ENCODE measurements around the gene INCENP.
"Not testable (repeated sequence)": the region's sequence is repeated elsewhere in the genome, so short reads cannot be mapped to it uniquely, and the experiment has no call there.

Gene INCENP

DNA sequence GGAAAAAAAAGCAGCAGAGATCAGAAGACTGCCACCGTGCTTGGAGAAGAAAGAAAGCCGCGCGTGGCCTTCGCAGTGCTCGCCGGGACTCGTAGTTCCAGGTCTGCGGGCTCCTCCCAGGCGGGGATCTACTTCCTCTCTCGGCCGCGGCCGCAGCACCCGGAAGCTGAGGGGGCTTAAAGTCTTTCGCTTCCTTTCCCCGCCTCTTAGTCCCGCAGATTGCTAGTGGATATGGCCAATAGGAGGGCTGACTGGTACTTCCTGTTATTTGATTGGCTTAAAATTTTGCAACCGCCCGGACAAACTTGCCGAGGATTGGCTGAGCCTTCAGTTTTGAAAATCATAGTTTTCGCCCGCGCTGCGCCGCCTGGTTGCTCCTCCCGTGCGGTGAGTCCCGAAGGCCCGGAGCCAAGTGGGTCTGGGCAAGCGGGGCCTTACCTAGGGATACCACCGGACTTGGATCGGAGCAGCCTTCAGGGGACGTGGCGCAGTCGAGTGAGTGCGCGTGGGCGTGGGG, at the start of gene INCENP:
Gene INCENP, plus strand, starts transcription at position 343 of the 517 bp plus-strand sequence. CDS start 4,151 bp downstream, outside the sequence.
- peak; percentile 97 for DNase-seq

DNA sequence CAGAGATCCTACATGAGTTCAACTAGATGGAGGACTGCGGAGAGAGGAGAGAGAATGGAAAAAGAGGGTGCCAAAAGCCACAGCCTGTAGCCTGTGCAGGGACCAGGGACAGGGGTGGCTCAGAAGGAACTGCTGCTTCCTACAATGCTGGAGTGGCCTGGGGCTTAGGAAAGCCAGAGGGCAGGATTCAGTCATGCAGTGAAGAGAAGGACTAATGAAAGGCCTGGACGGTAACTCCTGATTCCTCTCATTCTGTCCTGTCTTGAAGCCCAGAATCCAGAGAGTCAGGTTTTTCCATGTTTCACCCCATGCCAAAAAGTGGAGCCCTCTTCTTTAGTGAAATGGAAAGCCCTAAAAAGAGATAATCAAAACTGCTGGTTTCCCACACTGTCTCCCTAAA, 48.4 kb upstream of the INCENP start:
- no peak for DNase-seq

DNA sequence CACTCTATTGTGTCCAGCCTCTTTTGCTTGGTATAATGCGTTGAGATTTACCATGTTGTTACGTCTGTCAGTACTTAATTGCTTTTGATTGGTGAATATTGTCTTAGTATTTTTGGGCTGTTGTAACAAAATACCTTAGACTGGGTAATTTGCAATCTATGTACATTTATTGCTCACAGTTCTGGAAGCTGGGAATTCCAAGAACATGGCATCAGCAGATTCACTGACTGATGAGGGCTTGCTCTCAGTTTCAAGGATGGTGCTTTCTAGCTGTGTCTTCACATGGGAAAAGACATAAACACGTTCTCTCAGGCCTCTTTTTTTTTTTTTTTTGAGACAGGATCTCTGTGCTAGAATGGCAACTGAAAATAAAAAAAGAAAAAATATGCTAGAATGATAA, 46.7 kb upstream of the INCENP start:
- no peak for DNase-seq

DNA sequence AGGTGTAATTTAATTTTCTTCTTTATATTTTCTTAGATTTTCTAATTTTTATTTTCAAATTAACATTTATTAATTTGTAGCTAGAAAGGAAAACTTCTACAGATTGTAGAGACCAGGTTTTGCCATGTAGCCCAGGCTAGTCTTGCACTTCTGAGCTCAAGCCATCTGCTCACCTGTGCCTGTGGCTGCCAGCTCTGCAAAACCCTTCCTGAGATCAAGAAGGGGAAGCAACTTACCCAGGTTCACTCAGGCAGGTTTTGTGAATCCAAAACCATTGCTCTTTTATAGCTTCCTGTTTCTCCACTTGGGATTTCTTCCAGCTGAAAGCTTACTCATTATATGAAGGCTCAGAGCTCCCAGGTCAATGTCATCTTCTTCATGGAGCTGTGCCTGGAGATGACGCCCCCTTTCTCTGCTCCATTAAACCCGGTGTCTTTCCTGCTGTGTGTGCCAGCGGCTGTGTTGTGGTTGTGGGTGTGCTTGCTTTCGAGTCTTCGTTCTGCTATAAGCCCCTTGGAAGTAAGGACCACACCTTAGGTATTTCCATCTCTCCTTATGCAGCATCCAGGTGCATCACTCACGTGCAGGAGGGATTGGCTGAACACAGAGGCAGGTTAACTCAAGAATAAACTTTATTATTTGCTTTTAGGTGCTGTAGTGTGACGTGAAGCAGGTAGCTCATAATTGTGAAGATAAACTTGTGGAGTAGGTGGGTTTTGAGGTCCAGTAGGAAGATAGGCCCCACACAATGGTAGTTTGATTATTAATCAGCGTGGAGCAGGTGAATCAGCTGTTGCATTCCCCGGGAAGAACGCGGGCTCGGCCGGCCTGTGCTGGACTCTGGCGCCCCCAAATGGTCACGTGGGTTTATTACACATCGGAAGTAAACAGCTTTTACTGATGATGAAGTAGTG, 42.2 kb upstream of the INCENP start:
- DNase-seq: peak in 1 of 2 experiments; percentile 55

DNA sequence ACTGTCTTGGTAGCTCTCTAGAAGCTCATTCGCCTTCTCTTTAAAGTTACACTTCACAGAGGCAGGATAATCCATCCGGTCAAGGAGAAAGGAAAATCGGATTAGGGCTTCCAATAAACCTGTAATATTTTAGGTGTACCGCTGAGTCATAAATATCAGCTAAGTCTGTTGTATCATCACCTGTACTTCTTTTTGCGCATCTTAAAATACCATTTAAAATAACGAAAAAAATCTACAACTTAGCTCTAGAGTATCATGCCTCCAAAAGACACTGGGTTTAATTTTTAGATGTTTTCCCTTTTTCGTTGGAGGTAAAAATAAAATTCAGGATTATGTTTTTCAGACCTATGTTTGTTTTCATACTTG, 41.5 kb upstream of the INCENP start:
- no peak for DNase-seq

DNA sequence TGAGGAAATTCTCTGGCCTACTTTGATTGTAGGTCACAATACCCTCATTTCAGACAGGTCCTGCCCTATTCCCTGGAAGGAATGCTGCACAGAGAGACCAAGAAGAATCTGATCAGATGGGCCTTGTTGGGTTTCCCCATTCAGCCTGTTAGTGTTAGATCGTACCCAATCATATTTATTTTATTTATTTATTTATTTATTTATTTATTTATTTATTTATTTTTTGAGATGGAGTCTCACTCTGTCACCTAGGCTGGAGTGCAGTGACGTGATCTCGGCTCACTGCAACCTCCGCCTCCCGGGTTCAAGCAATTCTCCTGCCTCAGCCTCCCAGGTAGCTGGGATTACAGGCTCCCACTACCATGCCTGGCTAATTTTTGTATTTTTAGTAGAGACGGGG, 39.0 kb upstream of the INCENP start:
- DNase-seq: not testable (repeated sequence)

DNA sequence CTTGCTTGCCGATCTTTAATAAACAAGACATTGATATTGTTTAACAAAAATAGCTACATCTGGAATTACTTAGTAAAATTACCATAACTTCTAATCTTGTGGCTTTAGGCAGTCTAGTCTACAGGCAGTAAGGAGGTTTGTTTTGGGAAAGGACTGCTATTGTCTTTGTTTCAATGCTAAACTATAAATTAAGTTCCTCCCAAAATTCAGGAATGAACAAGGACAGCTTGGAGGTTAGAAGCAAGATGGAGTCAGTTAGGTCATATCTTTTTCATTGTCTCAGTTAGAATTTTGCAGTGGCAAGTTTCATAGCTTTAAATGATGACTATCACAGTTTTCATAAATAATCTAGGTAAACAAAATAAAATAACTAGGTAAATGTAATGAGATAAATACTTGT, 36.1 kb upstream of the INCENP start:
- DNase-seq: no peak

DNA sequence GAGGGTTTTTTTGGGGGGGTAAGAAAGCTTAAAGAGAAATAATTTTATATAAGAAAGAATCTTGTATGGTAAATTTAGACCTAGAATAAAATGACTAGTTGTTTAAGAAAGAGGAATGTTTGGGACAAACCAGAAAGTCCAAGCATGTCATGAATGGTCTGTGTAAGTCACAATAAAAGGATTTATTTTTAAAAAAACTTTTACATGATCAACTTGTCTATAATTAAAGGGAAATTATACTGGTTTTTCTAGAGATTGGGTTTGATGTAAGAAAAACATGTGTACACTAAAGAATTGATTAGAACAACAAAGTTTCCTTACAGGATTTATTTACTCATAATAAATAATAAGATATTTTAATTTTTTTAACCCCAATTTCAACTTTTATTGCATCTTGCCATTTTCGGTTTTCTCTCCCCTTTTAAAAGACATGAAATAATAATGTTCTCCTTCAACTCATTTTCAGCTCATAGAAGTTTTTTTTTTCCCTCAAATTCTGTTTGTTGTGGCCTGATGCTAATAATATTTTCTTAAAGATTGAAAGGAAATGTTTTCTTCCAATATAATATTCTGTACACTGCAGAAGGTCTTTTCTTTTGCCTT, 35.4 kb upstream of the INCENP start:
- DNase-seq: no peak

DNA sequence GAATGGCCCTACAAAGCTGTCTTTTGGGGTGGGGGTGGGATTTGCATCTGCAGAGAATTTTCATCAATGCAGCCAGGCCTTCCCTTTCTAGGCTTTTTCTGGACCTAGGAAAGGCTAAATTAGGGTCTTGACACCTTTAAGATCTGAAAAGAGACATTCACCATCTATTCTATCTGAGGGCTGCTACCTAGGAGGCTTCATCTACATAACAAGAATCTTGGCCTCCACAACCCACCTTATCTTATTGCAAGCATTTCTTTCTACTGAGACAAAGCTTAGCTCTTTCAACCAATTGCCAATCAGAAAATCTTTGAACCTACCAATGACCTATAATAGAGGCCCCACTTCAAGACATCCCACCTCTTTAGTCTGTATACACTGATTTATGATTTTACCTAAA, 20.7 kb upstream of the INCENP start:
- no peak for DNase-seq

DNA sequence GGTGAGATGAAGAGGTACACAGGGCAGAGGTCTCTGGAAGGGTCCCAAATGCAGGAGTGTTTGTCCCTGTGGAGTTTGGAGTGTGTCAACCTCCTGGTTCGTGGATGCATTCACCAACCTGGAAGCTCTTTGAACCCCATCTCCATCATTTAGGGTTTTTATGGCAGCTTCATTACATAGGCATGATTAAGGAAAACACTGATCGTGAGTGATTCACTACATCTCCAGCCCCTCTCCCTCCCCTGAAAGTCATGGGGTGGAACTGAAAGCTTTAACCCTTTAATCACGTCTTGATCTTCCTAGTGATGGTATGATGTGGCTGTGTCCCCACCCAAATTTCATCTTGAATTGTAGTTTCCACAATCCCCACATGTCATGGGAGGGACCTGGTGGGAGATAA, 19.8 kb upstream of the INCENP start:
- DNase-seq: no peak

DNA sequence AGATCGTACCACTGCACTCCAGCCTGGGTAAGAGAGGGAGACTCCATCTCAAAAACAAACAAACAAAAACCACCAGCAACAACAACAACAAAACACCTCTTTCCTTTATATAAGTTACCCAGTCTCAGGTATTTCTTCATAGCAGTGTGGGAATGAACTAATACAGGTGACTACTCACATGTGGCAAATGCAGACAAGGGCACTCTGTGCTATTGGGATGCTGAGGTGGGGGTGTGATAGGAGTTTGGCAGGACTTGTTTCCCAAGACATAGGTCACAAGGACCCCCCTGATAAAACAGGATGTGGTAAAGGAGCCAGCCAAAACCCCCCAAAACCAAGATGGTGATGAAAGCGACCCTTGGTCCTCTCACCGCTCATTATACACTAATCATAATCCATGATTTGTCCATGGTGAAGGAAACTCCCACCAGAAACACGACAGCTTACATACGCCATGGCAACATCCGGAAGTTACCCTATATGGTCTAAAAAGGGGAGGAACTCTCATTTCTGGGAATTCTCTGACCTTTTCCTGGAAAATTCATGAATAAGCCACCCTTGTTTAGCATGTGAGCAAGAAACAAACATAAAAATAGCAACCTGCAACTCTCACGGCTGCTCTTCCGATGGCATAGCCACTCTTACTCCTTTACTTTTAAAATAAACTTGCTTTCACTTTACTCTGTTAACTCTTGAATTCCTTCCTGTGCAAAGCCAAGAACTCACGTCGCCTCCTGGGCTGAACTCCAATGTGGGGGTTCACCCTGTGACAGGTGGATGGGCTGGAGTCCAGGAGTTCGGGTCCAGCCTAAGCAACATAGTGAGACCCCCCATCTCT, 18.8 kb upstream of the INCENP start:
- DNase-seq: no peak

DNA sequence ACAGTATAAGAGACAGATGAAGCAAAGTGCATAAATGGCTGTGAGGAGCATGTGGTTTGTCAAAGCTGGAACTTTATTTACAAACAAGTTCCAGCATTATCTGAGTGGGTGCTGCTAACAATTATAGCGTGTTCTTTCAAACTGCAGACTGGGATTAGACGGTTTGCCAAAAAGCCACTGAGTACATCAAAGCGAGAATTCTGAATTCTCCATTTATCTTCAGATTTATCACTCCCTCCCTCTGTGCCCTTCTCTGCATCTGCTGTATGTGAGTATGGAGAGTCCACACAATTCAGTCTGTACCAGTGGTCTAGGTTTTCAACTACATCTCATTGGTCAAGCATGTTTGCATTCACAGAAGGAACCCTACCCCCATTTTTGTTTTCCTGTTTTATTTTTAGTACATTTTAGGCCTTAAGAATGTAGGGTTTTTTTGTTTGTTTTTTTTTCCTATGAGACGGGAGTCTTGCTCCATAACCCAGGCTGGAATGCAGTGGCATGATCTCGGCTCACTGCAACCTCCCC, 18.1 kb upstream of the INCENP start:
- no peak for DNase-seq

DNA sequence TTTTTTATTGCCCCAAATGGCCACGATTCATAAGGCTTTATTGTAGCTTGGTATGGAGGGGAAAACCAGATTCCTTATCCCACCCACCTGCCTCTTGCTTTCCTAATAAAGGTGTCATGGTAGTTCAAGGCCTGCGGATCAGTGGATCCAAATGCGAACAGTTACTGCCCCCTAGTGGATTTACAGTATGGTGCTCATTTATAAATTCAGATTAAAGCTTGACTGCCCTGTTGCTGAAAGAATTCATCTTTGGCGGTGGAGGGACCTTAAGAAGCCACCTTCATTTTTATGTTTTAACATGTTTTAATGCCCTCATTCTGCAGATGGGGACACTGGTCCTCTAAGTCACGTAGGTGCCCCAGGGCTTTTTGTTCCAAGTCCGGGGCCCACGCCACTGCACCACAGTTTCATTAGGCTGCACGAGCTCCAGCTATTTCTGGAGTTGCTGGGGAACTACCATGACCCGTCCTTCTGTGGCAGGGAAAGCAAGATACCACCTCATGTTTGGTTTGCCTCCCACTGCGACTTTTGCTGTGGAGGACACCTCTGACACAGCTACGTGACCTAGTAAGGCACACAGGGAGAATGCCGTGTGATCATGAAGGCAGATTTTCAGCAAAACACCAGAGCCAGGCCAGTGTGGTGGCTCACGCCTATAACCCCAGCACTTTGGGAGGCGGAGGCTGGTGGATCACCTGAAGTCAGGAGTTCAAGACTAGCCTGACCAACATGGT, 15.6 kb upstream of the INCENP start:
- peak; percentile 30 to 72 for DNase-seq

DNA sequence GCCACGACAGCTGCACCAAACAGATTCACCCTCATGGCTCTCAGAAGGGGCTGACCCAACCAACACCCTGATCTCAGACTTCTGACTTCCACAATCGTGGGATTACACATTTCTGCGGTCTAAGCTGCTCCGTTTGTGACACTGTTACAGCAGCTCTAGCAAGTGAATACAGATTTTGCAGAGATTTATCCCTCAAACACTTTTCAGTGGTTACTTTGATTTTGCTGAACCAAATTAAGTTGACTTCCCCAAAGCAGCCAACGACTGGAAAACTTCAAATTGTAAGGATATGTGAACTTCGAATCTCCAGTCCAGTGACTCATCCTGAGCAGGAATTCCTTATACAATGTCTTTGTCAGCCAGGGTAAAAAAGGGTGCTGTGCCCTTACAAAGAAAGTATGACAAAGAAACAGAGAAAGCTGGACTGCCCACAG, 14.8 kb upstream of the INCENP start:
- no peak for DNase-seq

DNA sequence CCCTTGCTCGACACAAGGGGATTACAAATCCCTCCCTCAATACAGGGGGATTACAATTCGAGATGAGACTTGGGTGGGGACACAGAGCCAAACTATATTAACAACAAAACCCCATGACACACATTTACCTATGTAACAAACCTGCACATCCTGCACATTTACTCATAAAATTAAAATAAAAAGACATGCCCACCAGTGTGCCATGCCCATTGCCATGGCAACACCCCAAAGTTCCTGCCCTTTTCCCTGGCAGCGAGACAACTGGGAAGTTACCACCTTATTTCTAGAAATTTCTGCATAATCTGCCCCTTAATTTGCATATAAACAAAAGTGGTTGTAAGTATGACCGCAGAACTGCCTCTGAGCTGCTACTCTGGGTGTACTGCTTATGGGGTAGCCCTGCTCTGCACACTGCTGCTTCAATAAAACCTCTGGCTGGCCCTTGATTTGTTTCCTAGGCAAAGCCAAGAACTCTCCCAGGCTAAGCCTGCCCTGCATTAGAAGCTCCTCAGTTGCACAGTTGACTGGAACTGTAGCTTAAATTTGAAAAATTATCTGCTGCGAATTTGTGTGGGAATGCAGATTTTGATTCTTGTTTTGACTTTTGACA, 8.6 kb upstream of the INCENP start:
- no peak for DNase-seq

DNA sequence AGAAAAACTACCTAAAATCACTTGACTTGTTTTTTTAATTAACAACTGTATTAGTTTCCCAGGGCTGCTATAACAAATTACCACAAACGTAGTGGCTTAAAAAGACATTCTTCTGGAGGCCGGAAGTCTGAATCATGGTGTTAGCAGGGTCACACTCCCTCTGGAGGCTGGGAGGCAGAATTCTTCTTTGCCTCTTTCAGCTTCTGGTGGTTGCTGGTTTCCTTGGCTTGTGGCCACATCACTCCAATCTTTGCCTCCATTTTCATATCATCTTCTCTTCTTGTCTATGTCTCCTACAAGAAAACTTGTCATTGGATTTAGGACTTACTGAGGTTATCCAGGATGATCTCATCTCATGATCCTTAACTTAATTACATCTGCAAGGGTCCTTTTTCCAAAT, 7.4 kb upstream of the INCENP start:
- DNase-seq: no peak

DNA sequence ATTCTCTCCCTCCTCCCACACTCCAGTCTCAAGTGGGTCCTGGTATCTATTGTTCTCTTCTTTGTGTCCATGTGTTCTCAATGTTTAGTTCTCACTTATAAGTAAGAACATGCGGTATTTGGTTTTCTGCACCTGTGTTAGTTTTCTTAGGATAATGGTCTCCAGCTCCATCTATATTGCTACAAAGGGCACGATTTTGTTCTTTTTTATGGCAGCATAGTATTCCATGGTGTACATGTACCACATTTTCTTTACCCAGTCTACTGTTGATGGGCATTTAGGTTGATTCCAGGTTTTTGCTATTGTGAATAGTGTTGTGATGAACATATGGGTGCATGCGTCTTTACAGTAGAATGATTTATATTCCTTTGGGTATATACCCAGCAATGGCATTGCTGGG, 4.2 kb upstream of the INCENP start:
- DNase-seq: no peak

DNA sequence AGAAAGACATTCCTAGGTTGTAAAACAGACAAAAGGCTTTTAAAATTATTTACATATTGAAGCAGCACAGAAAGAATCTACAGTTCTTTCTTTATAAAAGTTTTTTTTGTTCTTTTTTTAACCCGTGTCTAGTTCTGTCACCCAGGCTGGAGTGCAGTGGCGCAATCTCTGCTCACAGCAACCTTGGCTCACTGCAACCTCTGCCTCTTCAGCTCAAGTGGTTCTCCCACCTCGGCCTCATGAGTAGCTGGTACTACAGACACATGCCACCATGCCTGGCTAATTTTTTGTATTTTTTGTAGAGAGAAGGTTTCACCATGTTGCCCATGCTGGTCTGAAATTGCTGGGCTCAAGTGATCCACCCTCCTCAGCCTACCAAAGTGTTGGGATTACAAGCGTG, 3.8 kb upstream of the INCENP start:
- no peak for DNase-seq

DNA sequence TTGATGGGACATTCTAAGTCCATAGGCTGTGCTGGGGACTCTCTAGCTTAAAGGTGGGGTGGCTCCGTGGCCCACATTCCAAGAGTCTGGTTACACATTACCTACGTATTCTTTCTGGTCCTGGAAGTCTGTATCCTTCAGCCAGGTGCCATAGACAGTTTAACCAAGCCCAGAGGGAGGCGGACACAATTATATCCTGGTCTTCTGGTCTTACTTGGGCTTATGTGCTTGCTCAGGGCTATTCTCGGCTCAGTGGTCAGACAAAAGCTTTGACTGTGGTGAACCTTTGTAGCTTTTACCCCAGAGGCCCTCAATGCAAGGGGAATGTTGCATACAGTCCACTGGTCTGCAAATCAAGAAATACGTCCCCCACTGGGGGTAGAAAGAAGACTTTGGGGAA, 3.4 kb upstream of the INCENP start:
- no peak for DNase-seq

DNA sequence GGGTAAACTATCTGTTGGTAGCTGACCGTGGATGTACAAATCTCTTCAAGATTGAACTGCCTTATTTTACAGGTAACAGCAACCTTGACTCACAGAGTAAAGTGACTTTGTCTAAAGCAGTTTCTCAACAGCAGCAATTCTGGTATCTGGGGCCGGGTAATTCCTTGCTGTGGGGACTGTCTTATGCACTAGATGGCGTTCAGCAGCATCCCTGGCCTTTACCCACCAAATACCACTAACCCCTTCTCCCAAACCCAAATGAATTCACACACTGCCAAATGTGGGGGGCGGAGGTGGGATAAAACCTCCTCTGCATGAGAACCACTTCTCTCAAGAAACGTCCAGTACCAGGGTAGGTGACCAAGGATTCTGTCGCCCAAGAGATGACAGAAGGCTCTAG, 1.7 kb upstream of the INCENP start:
- peak; percentile 3 to 26 for DNase-seq

DNA sequence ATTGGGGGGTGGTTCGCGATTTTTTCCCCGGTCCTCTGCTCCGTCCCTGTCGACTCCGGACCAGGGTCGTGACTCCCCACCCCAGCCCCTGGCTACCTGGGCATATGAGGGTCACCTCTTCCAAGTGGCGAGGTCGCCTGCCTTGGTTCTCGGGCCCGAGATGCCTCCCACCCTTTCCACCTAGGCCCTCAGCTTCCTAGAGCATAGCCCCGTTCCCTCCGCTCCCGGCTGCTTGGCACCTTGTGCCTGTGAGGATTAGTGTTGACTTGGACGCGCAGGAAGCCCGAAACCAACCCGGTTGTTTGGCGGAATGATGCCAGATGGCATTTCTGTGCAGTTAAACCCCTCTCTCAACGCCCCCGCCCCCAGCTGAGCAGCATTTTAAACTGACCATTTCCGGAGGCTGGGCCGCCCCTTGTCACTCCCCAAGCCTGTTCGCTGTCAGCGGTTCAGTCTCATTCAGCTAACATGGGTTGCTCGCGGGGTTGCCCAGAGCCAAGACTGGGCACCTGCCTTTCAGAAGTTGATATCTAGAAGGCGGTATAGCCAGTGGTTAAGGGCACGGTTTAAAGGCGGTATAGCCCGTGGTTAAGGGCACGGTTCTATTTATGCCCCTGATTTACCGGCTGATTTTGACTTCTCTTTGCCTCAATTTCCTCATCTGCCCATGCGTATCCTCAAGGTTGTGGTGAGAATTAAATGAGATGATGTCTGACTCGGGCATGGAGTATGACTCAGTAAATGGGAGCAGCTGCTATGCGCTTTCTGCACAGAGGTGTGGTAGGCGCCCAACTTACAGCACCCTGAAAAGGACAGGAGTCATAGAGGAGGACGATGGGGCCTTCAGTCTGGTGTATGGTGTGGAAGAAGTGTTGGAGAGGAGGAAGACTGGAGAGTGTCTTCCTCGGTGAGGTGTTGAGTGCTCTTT, 639 bp downstream of the INCENP start:
- peak; percentile 31 to 36 for DNase-seq
